Stimulated activated naive CD8-positive, alpha-beta T cell treated with anti-CD3 and anti-CD28 coated beads, Interleukin-15, amount 100 ng/mL, for 72 hours (primary cell): ENCODE data around the gene ABCG2.

Source experiments
- ATAC-seq: fragments of 150-1000 bp; cut with Tn5 transposase; 2 replicates; pipeline ENCODE4 v1.10.0; 2021; ENCODE audit warnings: mild to moderate bottlenecking, moderate library complexity
- DNase-seq, 2 donors: peaks; one replicate each; pipeline ENCODE4 v3.0.0; 2021 to 2022
- H3K27ac Mint-ChIP-seq, 2 donors: one replicate each; pipeline ENCODE4 v1.8.0; 2022; ENCODE audit warnings: mild to moderate bottlenecking in 2 of 2, mixed read lengths in 2 of 2, moderate library complexity in 2 of 2
- H3K27me3 Mint-ChIP-seq: one replicate; pipeline ENCODE4 v1.8.0; 2022; ENCODE audit warnings: mixed read lengths
- H3K4me1 Mint-ChIP-seq: one replicate; pipeline ENCODE4 v1.8.0; 2022; ENCODE audit warnings: mild to moderate bottlenecking, mixed read lengths
- H3K4me3 Mint-ChIP-seq, 2 donors: one replicate each; pipeline ENCODE4 v1.8.0; 2022; ENCODE audit warnings: mild to moderate bottlenecking in 2 of 2, mixed read lengths in 2 of 2, moderate library complexity in 1 of 2
- H3K9me3 Mint-ChIP-seq, 2 donors: one replicate each; pipeline ENCODE4 v1.8.0; 2022; ENCODE audit warnings: mixed read lengths in 2 of 2

The ABCG2 gene

GRCh38 chr4:88158489-88159228 is at the start of gene ABCG2:
ABCG2 (minus strand) TSS chr4:88158639; CDS start chr4:88139995, 18,644 bp downstream.
- DNase-seq (peak; percentile 44 to 55), ATAC-seq (peak; percentile 82)
- H3K27me3 Mint-ChIP-seq: peaks cover 27% of the 10 kb centered on the region
- H3K27ac Mint-ChIP-seq: no peak within 1 kb of the TSS
- H3K4me3 Mint-ChIP-seq: peak within 1 kb of the TSS; percentile 79 to 83
- peaks cover 16% of the 10 kb centered on the region for H3K4me1 Mint-ChIP-seq
- peaks cover 0 to 8% of the 10 kb centered on the region in 2 donors for H3K9me3 Mint-ChIP-seq

- H3K4me3 Mint-ChIP-seq: no peak overlapping the region
- DNase-seq: no peak
- no peaks in the 10 kb centered on the region for H3K4me1 Mint-ChIP-seq
- no peaks in the 10 kb centered on the region for H3K9me3 Mint-ChIP-seq
- H3K27ac Mint-ChIP-seq: no peak overlapping the region
- no peaks in the 10 kb centered on the region for H3K27me3 Mint-ChIP-seq
- ATAC-seq: no peak
These were observed 49.7 kb upstream of the ABCG2 start for GRCh38 chr4:88208156-88208555.

GRCh38 chr4:88207171-88207570 is 48.7 kb upstream of the ABCG2 start:
- H3K4me3 Mint-ChIP-seq: no peak overlapping the region
- no peaks in the 10 kb centered on the region for H3K4me1 Mint-ChIP-seq
- no peaks in the 10 kb centered on the region for H3K9me3 Mint-ChIP-seq
- no peak for DNase-seq
- no peaks in the 10 kb centered on the region for H3K27me3 Mint-ChIP-seq
- no peak for ATAC-seq
- H3K27ac Mint-ChIP-seq: no peak overlapping the region

GRCh38 chr4:88204882-88205281 is 46.4 kb upstream of the ABCG2 start:
- no peak overlapping the region for H3K27ac Mint-ChIP-seq
- H3K4me3 Mint-ChIP-seq: no peak overlapping the region
- ATAC-seq (no peak), DNase-seq (no peak)
- H3K27me3 Mint-ChIP-seq: no peaks in the 10 kb centered on the region
- H3K4me1 Mint-ChIP-seq: no peaks in the 10 kb centered on the region
- H3K9me3 Mint-ChIP-seq: no peaks in the 10 kb centered on the region

DNA sequence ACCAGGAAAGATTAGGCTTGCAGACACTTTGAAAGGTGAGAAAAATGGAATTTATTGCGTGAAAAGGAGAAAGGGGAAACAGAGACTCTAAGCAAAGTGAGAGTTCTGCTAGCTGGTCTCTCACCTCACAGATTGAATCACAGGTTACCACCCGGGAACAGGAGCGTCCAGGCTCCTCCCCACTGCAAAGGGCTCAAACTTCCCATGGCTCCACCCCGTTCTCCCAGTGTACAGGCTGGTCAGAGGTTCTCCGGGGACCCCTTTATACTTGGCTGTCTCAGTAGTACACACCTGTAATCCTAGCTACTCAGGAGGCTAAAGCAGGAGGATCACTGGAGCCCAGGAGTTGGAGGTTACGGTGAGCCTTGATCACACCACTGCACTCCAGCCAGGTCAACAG is 44.0 kb upstream of the ABCG2 start:
- no peaks in the 10 kb centered on the region for H3K4me1 Mint-ChIP-seq
- ATAC-seq (no peak), DNase-seq (no peak)
- H3K27ac Mint-ChIP-seq: no peak overlapping the region
- no peak overlapping the region for H3K4me3 Mint-ChIP-seq
- no peaks in the 10 kb centered on the region for H3K27me3 Mint-ChIP-seq
- no peaks in the 10 kb centered on the region for H3K9me3 Mint-ChIP-seq

DNA sequence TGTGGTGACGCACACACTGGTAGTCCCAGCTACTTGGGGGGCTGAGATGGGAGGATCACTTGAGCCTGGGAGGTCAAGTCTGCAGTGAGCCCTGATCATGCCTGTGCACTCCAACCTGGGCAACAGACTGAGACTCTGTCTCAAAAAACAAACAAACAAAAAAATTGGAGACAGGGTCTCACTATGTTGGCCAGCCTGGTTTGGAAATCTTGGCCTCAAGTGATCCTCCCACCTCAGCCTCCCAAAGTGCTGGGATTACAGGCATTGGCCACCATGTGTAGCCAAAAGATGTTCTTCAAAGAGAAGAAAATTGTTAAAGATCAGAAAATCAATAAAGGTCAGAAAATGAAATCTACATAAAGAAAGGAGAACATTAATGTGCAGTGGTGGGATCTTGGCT is 41.7 kb upstream of the ABCG2 start:
- no peak overlapping the region for H3K4me3 Mint-ChIP-seq
- no peak overlapping the region for H3K27ac Mint-ChIP-seq

DNA sequence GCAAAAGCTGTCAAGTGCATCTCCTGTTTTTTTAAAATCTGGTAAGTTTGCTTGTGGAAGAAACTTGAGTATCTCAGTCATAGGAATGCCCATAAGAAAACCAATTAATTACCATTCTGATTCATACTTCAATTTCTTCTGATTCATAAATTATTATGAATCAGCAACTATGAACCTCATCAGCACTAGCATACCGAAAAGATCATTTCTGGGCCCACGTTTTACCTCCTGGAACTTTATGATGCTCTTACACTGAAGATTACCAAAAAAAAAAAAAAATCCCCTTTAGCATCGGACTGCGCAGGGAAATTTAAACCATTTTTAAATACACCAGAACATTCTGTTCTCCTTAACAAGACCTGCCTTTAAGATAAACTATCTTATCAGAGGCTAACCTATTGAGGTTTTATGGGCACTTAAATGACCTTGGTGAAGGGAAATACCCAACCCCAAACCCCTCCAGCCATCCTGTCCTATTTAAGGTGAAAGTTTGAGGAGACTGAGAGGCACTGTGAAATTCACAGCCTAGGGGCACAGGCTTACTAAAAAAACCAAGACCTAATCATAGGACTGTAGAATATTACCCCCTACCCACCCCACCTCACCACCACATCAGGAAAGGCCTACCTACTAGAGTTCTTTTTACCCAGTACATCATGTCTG is 38.2 kb upstream of the ABCG2 start:
- H3K4me1 Mint-ChIP-seq: no peaks in the 10 kb centered on the region
- no peaks in the 10 kb centered on the region for H3K27me3 Mint-ChIP-seq
- no peak overlapping the region for H3K27ac Mint-ChIP-seq
- no peak for ATAC-seq
- no peaks in the 10 kb centered on the region for H3K9me3 Mint-ChIP-seq
- DNase-seq: no peak
- H3K4me3 Mint-ChIP-seq: no peak overlapping the region

More for the DNA sequence above, 41.7 kb upstream of the ABCG2 start:
- Mint-ChIP-seq H3K27me3 (no peaks in the 10 kb centered on the region), H3K4me1 (no peaks in the 10 kb centered on the region), H3K9me3 (no peaks in the 10 kb centered on the region)
- ATAC-seq (no peak), DNase-seq (no peak)

DNA sequence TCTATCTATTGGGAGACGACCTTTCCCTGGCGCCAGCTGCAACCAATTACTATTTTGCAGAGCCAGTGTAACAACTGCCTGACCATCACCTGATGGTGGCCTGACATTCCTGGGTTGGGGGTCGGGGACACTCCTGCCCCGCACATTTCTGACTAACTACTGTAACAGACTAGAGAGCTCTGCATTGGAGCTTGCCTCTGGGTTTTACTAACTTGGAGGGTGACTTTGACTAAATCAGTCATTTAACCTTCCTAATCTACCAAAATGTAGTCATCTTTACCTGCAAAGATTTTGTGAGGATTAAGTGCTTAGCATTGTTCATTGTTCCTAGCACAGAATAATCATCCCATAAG is 37.5 kb upstream of the ABCG2 start:
- ATAC-seq: no peak
- no peaks in the 10 kb centered on the region for H3K27me3 Mint-ChIP-seq

GRCh38 chr4:88195328-88196012 is 37.0 kb upstream of the ABCG2 start:
- H3K27me3 Mint-ChIP-seq: no peaks in the 10 kb centered on the region
- no peak for DNase-seq
- H3K4me1 Mint-ChIP-seq: no peaks in the 10 kb centered on the region
- no peak for ATAC-seq
- no peak overlapping the region for H3K27ac Mint-ChIP-seq
- no peak overlapping the region for H3K4me3 Mint-ChIP-seq
- H3K9me3 Mint-ChIP-seq: no peaks in the 10 kb centered on the region

More for the DNA sequence above, 37.5 kb upstream of the ABCG2 start:
- no peaks in the 10 kb centered on the region for H3K4me1 Mint-ChIP-seq
- no peak overlapping the region for H3K27ac Mint-ChIP-seq
- DNase-seq: no peak
- no peak overlapping the region for H3K4me3 Mint-ChIP-seq
- no peaks in the 10 kb centered on the region for H3K9me3 Mint-ChIP-seq

DNA sequence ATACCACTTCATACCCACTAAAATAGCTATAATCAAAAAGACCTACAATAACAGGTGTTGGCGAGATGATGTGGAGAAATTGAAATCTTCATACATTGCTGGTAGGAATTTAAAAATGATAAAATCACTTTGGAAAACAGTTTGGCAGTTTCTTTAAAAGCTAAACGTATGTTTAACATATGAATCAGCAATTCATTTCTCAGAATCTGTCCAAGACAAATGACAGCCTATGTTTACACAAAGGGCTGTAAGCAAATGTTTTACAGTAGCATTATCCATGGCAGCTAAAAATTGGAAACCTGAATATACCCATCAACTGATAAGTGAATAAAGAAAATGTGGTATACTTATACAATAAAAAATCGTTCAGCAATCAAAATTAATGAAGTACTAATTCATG is 33.0 kb upstream of the ABCG2 start:
- Mint-ChIP-seq H3K4me1 (no peaks in the 10 kb centered on the region), H3K9me3 (no peaks in the 10 kb centered on the region), H3K27ac (no peak overlapping the region), H3K27me3 (no peaks in the 10 kb centered on the region), H3K4me3 (no peak overlapping the region)
- DNase-seq: no peak
- no peak for ATAC-seq

- H3K4me1 Mint-ChIP-seq: no peaks in the 10 kb centered on the region
- no peaks in the 10 kb centered on the region for H3K9me3 Mint-ChIP-seq
- no peaks in the 10 kb centered on the region for H3K27me3 Mint-ChIP-seq
- H3K4me3 Mint-ChIP-seq: no peak overlapping the region
- DNase-seq (no peak), ATAC-seq (no peak)
- H3K27ac Mint-ChIP-seq: no peak overlapping the region
These were observed 31.6 kb upstream of the ABCG2 start for GRCh38 chr4:88189881-88190585.

DNA sequence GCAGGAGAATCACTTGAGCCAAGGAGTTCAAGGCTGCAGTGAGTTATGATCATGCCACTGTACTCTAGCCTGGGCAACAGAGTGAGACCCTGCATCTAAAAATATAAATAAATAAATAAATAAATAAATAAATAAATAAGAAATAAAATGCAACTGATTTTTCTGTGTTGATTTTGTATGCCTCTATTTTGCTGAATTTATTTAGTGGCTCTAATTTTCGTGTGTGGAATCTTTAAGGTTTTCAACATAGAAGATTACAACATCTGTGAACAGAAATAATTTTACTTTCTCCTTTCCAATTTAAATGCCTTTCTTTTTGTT is 30.9 kb upstream of the ABCG2 start:
- Mint-ChIP-seq H3K27ac (no peak overlapping the region), H3K27me3 (no peaks in the 10 kb centered on the region), H3K4me3 (no peak overlapping the region), H3K9me3 (no peaks in the 10 kb centered on the region), H3K4me1 (no peaks in the 10 kb centered on the region)
- DNase-seq: no peak
- no peak for ATAC-seq

DNA sequence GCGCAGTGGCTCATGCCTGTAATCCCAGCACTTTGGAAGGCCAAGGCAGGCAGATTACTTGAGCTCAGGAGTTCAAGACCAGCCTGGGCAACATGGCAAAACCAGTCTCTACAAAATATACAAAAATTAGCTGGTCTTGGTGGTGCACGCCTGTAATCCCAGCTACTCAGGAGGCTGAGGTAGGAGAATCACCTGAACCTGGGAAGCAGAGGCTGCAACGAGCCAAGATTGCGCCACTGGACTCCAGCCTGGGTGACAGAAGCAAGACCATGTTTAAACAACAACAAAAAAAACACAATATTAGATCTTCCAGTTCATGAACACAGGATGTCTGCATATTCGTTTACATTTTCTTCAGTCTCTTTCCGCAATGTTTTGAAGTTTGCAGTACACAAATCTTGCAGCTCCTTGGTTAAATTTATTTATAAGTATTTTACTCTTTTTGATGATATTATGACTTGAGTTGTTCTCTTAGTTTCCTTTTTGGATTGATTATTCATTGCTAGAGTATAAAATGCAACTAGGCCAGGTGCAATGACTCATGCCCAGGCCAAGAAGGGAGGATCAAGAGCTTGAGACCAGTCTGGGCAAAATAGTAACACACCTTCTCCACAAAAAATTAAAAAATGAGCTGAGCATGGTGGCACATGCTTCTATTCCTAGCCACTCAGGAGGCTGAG is 30.4 kb upstream of the ABCG2 start:
- Mint-ChIP-seq H3K4me1 (no peaks in the 10 kb centered on the region), H3K4me3 (no peak overlapping the region), H3K27me3 (no peaks in the 10 kb centered on the region), H3K9me3 (no peaks in the 10 kb centered on the region), H3K27ac (no peak overlapping the region)
- DNase-seq (no peak), ATAC-seq (no peak)

- Mint-ChIP-seq H3K9me3 (no peaks in the 10 kb centered on the region), H3K27me3 (no peaks in the 10 kb centered on the region), H3K4me3 (no peak overlapping the region), H3K27ac (no peak overlapping the region), H3K4me1 (peaks cover 7% of the 10 kb centered on the region)
- DNase-seq (no peak), ATAC-seq (no peak)
These were observed 29.3 kb upstream of the ABCG2 start for GRCh38 chr4:88187766-88188165.

DNA sequence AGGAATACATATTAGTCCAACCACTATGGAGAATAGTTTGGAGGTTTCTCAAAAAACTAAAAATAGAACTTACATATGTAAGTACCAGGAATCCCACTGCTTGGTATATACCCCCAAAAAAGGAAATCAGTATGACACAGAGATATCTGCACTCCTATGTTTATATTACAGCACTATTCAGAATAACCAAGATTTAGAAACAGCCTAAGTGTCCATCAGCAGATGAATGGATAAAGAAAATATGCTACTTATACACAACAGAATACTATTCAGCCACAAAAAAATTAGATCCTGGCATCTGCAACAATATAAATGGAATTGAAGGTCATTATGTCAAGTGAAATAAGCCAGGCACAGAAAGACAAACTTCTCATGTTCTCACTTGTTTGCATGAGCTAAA is 27.5 kb upstream of the ABCG2 start:
- no peak for ATAC-seq
- H3K4me1 Mint-ChIP-seq: peaks cover 11% of the 10 kb centered on the region
- H3K9me3 Mint-ChIP-seq: peaks cover 0 to 11% of the 10 kb centered on the region in 2 donors
- DNase-seq: no peak
- H3K27ac Mint-ChIP-seq: no peak overlapping the region
- H3K4me3 Mint-ChIP-seq: no peak overlapping the region
- no peaks in the 10 kb centered on the region for H3K27me3 Mint-ChIP-seq
